Measurements from ENCODE around the gene MRPL14. TPM values are rescaled to one million over a fixed set of nuclear protein-coding genes. Genes with fewer than 3 reads are reported as not detected.

Gene MRPL14
- total RNA-seq, 2 donors from 2014 or later = 72.0 to 77.7 TPM

GRCh38 chr6:44169886-44170570 is 42.8 kb upstream of the MRPL14 start:
- Histone ChIP-seq H3K36me3 (no peaks in the 10 kb centered on the region), H3K4me3 (no peak overlapping the region), H3K27me3 (no peaks in the 10 kb centered on the region), H3K27ac (no peak overlapping the region), H3K9me3 (no peaks in the 10 kb centered on the region), H3K9ac (ENCODE audit: low read depth in 2 of 2, low read length in 2 of 2) (peak overlapping the region in 1 of 2 donors; percentile 21), H3K4me1 (no peaks in the 10 kb centered on the region)
- intact Hi-C loops (cut with DNase I) = no loop called here
- TF ChIP-seq CTCF (IDR thresholded peaks at IDR 0.05) = no peak
- DNase-seq = no peak

GRCh38 chr6:44169154-44169553 is 41.9 kb upstream of the MRPL14 start:
- TF ChIP-seq CTCF (IDR thresholded peaks at IDR 0.05) = no peak
- Histone ChIP-seq H3K9me3 (no peaks in the 10 kb centered on the region), H3K27me3 (no peaks in the 10 kb centered on the region), H3K4me3 (no peak overlapping the region), H3K36me3 (no peaks in the 10 kb centered on the region), H3K27ac (no peak overlapping the region), H3K9ac (ENCODE audit: low read depth in 2 of 2, low read length in 2 of 2) (peak overlapping the region in 1 of 2 donors; percentile 21), H3K4me1 (no peaks in the 10 kb centered on the region)
- intact Hi-C loops (cut with DNase I) = no loop called here
- peak; percentile 71 for DNase-seq

GRCh38 chr6:44167567-44167966 is 40.3 kb upstream of the MRPL14 start:
- no peaks in the 10 kb centered on the region for H3K27me3 ChIP-seq
- H3K4me3 ChIP-seq = no peak overlapping the region
- intact Hi-C loops (cut with DNase I) = no loop called here

GRCh38 chr6:44166591-44167184 is 39.4 kb upstream of the MRPL14 start:
- no peak for TF ChIP-seq CTCF (IDR thresholded peaks at IDR 0.05)
- Histone ChIP-seq H3K4me1 (no peaks in the 10 kb centered on the region), H3K27ac (no peak overlapping the region), H3K9ac (ENCODE audit: low read depth in 2 of 2, low read length in 2 of 2) (no peak overlapping the region), H3K36me3 (no peaks in the 10 kb centered on the region), H3K4me3 (no peak overlapping the region), H3K9me3 (no peaks in the 10 kb centered on the region), H3K27me3 (no peaks in the 10 kb centered on the region)
- intact Hi-C loops (cut with DNase I) = no loop called here
- DNase-seq = no peak

More at GRCh38 chr6:44167567-44167966, 40.3 kb upstream of the MRPL14 start:
- TF ChIP-seq CTCF (IDR thresholded peaks at IDR 0.05) = no peak
- Histone ChIP-seq H3K4me1 (no peaks in the 10 kb centered on the region), H3K27ac (no peak overlapping the region), H3K9me3 (no peaks in the 10 kb centered on the region), H3K36me3 (no peaks in the 10 kb centered on the region), H3K9ac (ENCODE audit: low read depth in 2 of 2, low read length in 2 of 2) (no peak overlapping the region)
- DNase-seq = no peak

- TF ChIP-seq CTCF (IDR thresholded peaks at IDR 0.05) = no peak
- no peaks in the 10 kb centered on the region for H3K36me3 ChIP-seq
- H3K27ac ChIP-seq = no peak overlapping the region
- no peaks in the 10 kb centered on the region for H3K9me3 ChIP-seq
- no peak overlapping the region for H3K4me3 ChIP-seq
- DNase-seq = no peak
- intact Hi-C loops (cut with DNase I) = no loop called here
- no peaks in the 10 kb centered on the region for H3K4me1 ChIP-seq
- no peaks in the 10 kb centered on the region for H3K27me3 ChIP-seq
- H3K9ac ChIP-seq (ENCODE audit: low read depth in 2 of 2, low read length in 2 of 2) = no peak overlapping the region
Measured at GRCh38 chr6:44166116-44166515, 38.9 kb upstream of the MRPL14 start.
